ENCODE measurements around the gene MEGF10. TPM values are rescaled to one million over a fixed set of nuclear protein-coding genes. Genes with fewer than 3 reads are reported as not detected.

MEGF10 gene
- total and polyA plus RNA-seq, 2 of the 8 experiments (the other 6 are each of a cell fraction or from before 2014, with no cell fraction given), result 38.2 to 53.1 TPM

DNA sequence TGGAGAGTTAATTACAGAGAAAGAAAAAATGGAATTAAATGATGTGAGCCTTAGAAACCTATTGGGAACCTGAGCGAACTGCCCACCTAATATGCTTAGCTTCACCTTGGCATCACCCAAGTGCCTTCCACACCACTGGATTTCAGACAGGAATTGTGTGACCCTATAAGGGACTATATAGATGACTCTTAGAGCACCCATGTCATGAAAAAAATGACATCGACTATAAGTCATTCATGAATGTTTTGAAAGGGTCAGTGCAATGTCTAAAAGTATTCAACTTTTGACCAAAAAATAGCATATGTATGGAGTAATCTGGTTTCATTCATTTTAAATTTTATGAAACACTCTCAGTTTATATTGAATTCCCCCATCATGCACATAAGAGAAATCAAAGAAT is 145.2 kb downstream of the MEGF10 start (continued):
- TF ChIP-seq, protein P1, sequence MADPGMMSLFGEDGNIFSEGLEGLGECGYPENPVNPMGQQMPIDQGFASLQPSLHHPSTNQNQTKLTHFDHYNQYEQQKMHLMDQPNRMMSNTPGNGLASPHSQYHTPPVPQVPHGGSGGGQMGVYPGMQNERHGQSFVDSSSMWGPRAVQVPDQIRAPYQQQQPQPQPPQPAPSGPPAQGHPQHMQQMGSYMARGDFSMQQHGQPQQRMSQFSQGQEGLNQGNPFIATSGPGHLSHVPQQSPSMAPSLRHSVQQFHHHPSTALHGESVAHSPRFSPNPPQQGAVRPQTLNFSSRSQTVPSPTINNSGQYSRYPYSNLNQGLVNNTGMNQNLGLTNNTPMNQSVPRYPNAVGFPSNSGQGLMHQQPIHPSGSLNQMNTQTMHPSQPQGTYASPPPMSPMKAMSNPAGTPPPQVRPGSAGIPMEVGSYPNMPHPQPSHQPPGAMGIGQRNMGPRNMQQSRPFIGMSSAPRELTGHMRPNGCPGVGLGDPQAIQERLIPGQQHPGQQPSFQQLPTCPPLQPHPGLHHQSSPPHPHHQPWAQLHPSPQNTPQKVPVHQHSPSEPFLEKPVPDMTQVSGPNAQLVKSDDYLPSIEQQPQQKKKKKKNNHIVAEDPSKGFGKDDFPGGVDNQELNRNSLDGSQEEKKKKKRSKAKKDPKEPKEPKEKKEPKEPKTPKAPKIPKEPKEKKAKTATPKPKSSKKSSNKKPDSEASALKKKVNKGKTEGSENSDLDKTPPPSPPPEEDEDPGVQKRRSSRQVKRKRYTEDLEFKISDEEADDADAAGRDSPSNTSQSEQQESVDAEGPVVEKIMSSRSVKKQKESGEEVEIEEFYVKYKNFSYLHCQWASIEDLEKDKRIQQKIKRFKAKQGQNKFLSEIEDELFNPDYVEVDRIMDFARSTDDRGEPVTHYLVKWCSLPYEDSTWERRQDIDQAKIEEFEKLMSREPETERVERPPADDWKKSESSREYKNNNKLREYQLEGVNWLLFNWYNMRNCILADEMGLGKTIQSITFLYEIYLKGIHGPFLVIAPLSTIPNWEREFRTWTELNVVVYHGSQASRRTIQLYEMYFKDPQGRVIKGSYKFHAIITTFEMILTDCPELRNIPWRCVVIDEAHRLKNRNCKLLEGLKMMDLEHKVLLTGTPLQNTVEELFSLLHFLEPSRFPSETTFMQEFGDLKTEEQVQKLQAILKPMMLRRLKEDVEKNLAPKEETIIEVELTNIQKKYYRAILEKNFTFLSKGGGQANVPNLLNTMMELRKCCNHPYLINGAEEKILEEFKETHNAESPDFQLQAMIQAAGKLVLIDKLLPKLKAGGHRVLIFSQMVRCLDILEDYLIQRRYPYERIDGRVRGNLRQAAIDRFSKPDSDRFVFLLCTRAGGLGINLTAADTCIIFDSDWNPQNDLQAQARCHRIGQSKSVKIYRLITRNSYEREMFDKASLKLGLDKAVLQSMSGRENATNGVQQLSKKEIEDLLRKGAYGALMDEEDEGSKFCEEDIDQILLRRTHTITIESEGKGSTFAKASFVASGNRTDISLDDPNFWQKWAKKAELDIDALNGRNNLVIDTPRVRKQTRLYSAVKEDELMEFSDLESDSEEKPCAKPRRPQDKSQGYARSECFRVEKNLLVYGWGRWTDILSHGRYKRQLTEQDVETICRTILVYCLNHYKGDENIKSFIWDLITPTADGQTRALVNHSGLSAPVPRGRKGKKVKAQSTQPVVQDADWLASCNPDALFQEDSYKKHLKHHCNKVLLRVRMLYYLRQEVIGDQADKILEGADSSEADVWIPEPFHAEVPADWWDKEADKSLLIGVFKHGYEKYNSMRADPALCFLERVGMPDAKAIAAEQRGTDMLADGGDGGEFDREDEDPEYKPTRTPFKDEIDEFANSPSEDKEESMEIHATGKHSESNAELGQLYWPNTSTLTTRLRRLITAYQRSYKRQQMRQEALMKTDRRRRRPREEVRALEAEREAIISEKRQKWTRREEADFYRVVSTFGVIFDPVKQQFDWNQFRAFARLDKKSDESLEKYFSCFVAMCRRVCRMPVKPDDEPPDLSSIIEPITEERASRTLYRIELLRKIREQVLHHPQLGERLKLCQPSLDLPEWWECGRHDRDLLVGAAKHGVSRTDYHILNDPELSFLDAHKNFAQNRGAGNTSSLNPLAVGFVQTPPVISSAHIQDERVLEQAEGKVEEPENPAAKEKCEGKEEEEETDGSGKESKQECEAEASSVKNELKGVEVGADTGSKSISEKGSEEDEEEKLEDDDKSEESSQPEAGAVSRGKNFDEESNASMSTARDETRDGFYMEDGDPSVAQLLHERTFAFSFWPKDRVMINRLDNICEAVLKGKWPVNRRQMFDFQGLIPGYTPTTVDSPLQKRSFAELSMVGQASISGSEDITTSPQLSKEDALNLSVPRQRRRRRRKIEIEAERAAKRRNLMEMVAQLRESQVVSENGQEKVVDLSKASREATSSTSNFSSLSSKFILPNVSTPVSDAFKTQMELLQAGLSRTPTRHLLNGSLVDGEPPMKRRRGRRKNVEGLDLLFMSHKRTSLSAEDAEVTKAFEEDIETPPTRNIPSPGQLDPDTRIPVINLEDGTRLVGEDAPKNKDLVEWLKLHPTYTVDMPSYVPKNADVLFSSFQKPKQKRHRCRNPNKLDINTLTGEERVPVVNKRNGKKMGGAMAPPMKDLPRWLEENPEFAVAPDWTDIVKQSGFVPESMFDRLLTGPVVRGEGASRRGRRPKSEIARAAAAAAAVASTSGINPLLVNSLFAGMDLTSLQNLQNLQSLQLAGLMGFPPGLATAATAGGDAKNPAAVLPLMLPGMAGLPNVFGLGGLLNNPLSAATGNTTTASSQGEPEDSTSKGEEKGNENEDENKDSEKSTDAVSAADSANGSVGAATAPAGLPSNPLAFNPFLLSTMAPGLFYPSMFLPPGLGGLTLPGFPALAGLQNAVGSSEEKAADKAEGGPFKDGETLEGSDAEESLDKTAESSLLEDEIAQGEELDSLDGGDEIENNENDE (IDR thresholded peaks at IDR 0.05; ENCODE audit: insufficient replicate concordance, low read length), result no peak
- TF ChIP-seq ZNF274 (IDR thresholded peaks at IDR 0.05; ENCODE audit: borderline replicate concordance, extremely low read depth, low read length), result no peak
- TF ChIP-seq SRF (IDR thresholded peaks at IDR 0.05; ENCODE audit: low read depth, low read length), result no peak
- no peak for TF ChIP-seq TEAD4 (IDR thresholded peaks at IDR 0.05; ENCODE audit: low read depth, low read length)
- TF ChIP-seq SP2 (IDR thresholded peaks at IDR 0.05; ENCODE audit: low read length), result no peak
- no peak for TF ChIP-seq SIN3A (conservative IDR thresholded peaks at IDR 0.05 in 1 of 2, IDR thresholded peaks at IDR 0.05 in 1 of 2; ENCODE audit: low read depth in 1 of 2, low read length in 2 of 2)
- TF ChIP-seq BACH1 (IDR thresholded peaks at IDR 0.05; ENCODE audit: low read length), result no peak
- no peak for TF ChIP-seq ASH2L (IDR thresholded peaks at IDR 0.05; ENCODE audit: low read length)

Data from H1 (cell line).